Heart right ventricle (tissue), 16 donors: ENCODE data around the gene BAX. TPM values are rescaled to one million over a fixed set of nuclear protein-coding genes. Genes with fewer than 3 reads are reported as not detected.

Experiments used
- ATAC-seq, 8 donors: fragments of 200-7000 bp; cut with Tn5 transposase; one replicate each; pipeline ENCODE4 v1.9.1; 2020; ENCODE audit warnings: mild to moderate bottlenecking in 8 of 8, moderate library complexity in 8 of 8, moderate number of reproducible peaks in 1 of 8
- DNase-seq, 2 donors: peaks; one replicate each; pipeline ENCODE4 v3.0.0-alpha.2; 2020
- H3K27ac ChIP-seq, 10 donors: fragments of 200-600 bp; sonication (generic) in 2 of 10; one replicate each; pipeline versions ENCODE4 v1.5.0 to v1.8.0; 2020 to 2022; ENCODE audit warnings: mild to moderate bottlenecking in 3 of 10
- H3K27me3 ChIP-seq, 7 donors: fragments of 200-600 bp; one replicate each; pipeline ENCODE4 v1.8.0; 2021 to 2022; ENCODE audit warnings: mild to moderate bottlenecking in 2 of 7
- H3K36me3 ChIP-seq, 9 donors: fragments of 200-600 bp; sonication (generic) in 1 of 9; one replicate each; pipeline versions ENCODE4 v1.5.0 to v1.8.0; 2020 to 2022; ENCODE audit warnings: mild to moderate bottlenecking in 2 of 9
- H3K4me1 ChIP-seq, 9 donors: fragments of 200-600 bp; sonication (generic) in 1 of 9; one replicate each; pipeline versions ENCODE4 v1.5.0 to v1.8.0; 2020 to 2022; ENCODE audit warnings: mild to moderate bottlenecking in 4 of 9
- H3K4me3 ChIP-seq, 10 donors: fragments of 200-600 bp; sonication (generic) in 2 of 10; one replicate each; pipeline versions ENCODE4 v1.5.0 to v1.8.0; 2020 to 2022; ENCODE audit warnings: mild to moderate bottlenecking in 7 of 10, moderate library complexity in 2 of 10
- H3K9me3 ChIP-seq, 11 donors: fragments of 200-600 bp in 10 of 11; sonication (generic) in 2 of 11; one replicate each; pipeline versions ENCODE4 v1.5.0 to v1.8.0; 2013 to 2022; ENCODE audit warnings: mild to moderate bottlenecking in 2 of 11, control low read depth in 1 of 11, moderate library complexity in 1 of 11
- WGBS, 2 donors: extraction: QIAGEN DNeasy Blood & Tissue Kit; methylation state at CpG; one replicate each; pipeline ENCODE4 v1.1.7; 2013; ENCODE audit warnings: inconsistent platforms in 1 of 2; 5-methylcytosine and 5-hydroxymethylcytosine counted together
- intact Hi-C, 10 donors: fragments of 100-400 bp; cut with DNase I; formaldehyde crosslinking; loops; one replicate each; pipeline versions ENCODE4 v1.11.1 to v1.14.2; 2022
- polyA plus RNA-seq, 2 donors: library from polyadenylated mRNA; stranded (reverse); fragments of 200-250 nt; gene quantifications; one replicate each; pipeline ENCODE4 v1.2.3, GENCODE V29; 2013
- total RNA-seq, 10 donors: library from RNA; stranded (reverse); fragmentation: NEBNext Ultra II Directional in 3 of 10; extraction: Animal tissue kit (Norgen Biotek cat#: 25700) in 3 of 10; gene quantifications; one replicate each; pipeline versions ENCODE4 v1.2.1 to v1.2.4, GENCODE V29; 2021 to 2023
- TF ChIP-seq, protein P1 (sequence below), 9 donors: fragments of 200-600 bp; sonication (generic) in 2 of 9; IDR thresholded peaks; one replicate each; pipeline versions ENCODE4 v1.5.0 to v1.8.0; 2021 to 2022; ENCODE audit warnings: antibody characterized with exemption in 9 of 9, mild to moderate bottlenecking in 5 of 9, moderate library complexity in 1 of 9
- donor health status: Arrhythmogenic right ventricular cardiomyopathy.
- donor health status: ischemic (EF 13 %, LVEDD 7.1; RV severe dilation, severe dysfunction).
- donor health status: healthy with polysubstance abuse.
- donor health status: DM: no; HTN: yes; CAD: no.
- donor health status: DM: no; HTN: no; CAD: no.
- donor health status: ischemic (EF 25% LVEDD 6.9; RV normal size, moderate dysfunction).
- donor health status: ischemic (EF 25% LVEDD 5.7; RV mildly dilated, moderate dysfunction).
- donor health status: healthy.
- donor health status: DM: yes; HTN: yes; CAD: no.
- donor health status: Ischemic cardiomyopathy.
- donor health status: ischemic (EF 35%, LVEDD 5.7; RV mildly dilated, moderate dysfunction).
- donor health status: nonischemic (EF 11% LVEDD 7.7; RV severe dilation, severe dysfunction).
- donor health status: DM: yes; HTN: yes; CAD: no.
- donor health status: PGD.
- donor health status: ischemic (EF 29% LVEDD 5.4; RV normal size, mild dysfunction).
- donor health status: nonischemic (EF 23%, LVEDD 6.1; RV moderate dilation, normal function).

Gene BAX
- total and polyA plus RNA-seq, 12 donors = 11.5 to 41.5 (median 19.5) TPM

DNA sequence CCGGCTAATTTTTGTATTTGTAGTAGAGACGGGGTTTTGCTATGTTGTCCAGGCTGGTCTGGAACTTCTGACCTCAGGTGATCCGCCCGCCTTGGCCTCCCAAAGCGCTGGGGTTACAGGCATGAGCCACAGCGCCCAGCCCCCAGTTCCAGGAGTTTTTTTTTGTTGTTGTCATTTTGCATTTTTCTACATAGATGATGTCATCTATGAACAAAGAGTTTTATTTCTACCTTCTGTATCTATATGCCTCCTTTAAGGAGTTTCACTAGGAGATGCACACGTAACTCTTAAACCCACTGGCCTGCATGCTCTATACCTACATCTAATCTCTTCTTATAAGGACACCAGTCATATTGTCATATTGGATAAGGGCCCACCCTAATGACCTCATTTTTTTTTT is 16.4 kb upstream of the BAX start:
- no peak for ATAC-seq
- TF ChIP-seq, protein P1, sequence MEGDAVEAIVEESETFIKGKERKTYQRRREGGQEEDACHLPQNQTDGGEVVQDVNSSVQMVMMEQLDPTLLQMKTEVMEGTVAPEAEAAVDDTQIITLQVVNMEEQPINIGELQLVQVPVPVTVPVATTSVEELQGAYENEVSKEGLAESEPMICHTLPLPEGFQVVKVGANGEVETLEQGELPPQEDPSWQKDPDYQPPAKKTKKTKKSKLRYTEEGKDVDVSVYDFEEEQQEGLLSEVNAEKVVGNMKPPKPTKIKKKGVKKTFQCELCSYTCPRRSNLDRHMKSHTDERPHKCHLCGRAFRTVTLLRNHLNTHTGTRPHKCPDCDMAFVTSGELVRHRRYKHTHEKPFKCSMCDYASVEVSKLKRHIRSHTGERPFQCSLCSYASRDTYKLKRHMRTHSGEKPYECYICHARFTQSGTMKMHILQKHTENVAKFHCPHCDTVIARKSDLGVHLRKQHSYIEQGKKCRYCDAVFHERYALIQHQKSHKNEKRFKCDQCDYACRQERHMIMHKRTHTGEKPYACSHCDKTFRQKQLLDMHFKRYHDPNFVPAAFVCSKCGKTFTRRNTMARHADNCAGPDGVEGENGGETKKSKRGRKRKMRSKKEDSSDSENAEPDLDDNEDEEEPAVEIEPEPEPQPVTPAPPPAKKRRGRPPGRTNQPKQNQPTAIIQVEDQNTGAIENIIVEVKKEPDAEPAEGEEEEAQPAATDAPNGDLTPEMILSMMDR (IDR thresholded peaks at IDR 0.05) = no peak
- peaks cover 0 to 8% (median 0%) of the 10 kb centered on the region in 7 donors for H3K27me3 ChIP-seq
- intact Hi-C loops = no loop called here
- peaks cover 0 to 10% (median 9%) of the 10 kb centered on the region in 9 donors for H3K4me1 ChIP-seq
- no peak for DNase-seq
- no peak overlapping the region for H3K27ac ChIP-seq
- WGBS, 2 donors = 83 to 84% methylated on average over 7 of the region's 7 CpGs
- H3K9me3 ChIP-seq = peaks cover 0 to 11% (median 9%) of the 10 kb centered on the region in 11 donors
- no peaks in the 10 kb centered on the region for H3K36me3 ChIP-seq
- H3K4me3 ChIP-seq = no peak overlapping the region

DNA sequence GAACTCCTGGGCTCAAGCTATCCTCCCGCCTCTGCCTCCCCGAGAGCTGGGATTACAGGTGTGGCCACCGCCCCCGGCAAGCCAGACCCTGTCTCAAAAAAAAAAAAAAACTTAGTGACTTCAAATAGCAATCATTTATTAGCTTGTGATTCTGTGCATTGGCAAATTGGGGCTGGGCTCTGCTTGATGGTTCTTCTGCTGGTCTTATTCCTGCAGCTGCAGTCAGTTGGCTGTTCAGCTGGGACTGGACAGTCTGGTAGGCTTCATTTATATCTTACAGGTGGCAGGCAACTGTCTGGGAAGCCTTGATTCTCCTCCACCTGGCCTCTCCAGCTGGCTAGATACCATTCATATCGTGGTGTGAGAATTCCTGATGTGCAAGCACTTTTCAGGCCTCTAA is 13.8 kb upstream of the BAX start:
- no peaks in the 10 kb centered on the region for H3K4me1 ChIP-seq
- intact Hi-C loops = no loop called here
- H3K27me3 ChIP-seq = no peaks in the 10 kb centered on the region
- WGBS, 2 donors = 96% methylated on average over 5 of the region's 5 CpGs
- DNase-seq = no peak
- no peaks in the 10 kb centered on the region for H3K36me3 ChIP-seq
- H3K9me3 ChIP-seq = peaks cover 0 to 11% (median 9%) of the 10 kb centered on the region in 11 donors
- no peak overlapping the region for H3K27ac ChIP-seq
- no peak overlapping the region for H3K4me3 ChIP-seq
- TF ChIP-seq, protein P1 (IDR thresholded peaks at IDR 0.05) = no peak
- no peak for ATAC-seq

DNA sequence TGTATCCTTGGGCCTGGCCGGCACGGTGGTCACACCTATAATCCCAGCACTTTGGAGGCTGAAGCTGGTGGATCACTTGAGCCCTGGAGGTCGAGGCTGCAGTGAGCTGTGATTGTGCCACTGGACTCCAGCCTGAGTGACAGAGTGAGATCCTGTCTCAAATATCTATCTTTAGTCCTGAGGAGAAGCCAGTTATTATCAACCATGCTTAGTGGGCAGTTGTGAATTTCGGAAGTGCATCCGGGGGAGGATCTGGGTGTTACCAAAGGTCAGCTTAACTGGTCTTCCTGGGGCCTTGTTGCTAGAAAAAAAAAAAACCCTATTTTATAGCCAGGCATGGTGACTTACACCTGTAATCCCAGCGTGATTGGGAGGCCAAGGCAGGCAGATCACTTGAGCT is 11.6 kb upstream of the BAX start:
- H3K27me3 ChIP-seq = no peaks in the 10 kb centered on the region
- H3K9me3 ChIP-seq = peaks cover 0 to 19% (median 9%) of the 10 kb centered on the region in 11 donors
- no peak for DNase-seq
- no peak overlapping the region for H3K4me3 ChIP-seq
- H3K4me1 ChIP-seq = no peaks in the 10 kb centered on the region
- intact Hi-C loops = no loop called here
- TF ChIP-seq, protein P1 (IDR thresholded peaks at IDR 0.05) = no peak
- WGBS, 2 donors = 65 to 79% methylated on average over 6 of the region's 6 CpGs
- no peaks in the 10 kb centered on the region for H3K36me3 ChIP-seq
- ATAC-seq = no peak
- H3K27ac ChIP-seq = no peak overlapping the region

DNA sequence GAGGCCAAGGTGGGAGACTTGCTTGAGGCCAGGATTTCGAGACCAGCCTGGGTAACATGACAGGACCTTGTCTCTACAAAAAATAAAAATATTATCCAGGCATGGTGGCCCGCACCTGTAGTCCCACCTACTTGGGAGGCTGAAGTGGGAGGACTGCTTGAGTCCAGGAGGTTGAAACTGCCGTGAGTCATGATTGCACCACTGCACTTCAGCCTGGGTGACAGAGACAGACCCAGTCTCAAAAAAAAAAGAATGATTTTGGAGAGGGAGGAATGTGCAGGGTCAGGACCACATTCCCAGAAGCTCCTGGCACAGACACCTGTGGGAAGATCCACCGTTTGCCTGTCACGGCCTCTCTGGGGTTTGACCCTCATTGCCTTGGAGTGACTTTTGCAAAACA is 9.3 kb upstream of the BAX start:
- DNase-seq (no peak), ATAC-seq (no peak)
- Histone ChIP-seq H3K36me3 (no peaks in the 10 kb centered on the region), H3K9me3 (peaks cover 0 to 19% (median 8%) of the 10 kb centered on the region in 11 donors), H3K4me1 (peaks cover 0 to 1% (median 0%) of the 10 kb centered on the region in 9 donors), H3K27ac (no peak overlapping the region), H3K4me3 (no peak overlapping the region), H3K27me3 (no peaks in the 10 kb centered on the region)
- intact Hi-C loops = no loop called here
- TF ChIP-seq, protein P1 (IDR thresholded peaks at IDR 0.05) = no peak
- WGBS, 2 donors = 87 to 94% methylated on average over 5 of the region's 5 CpGs
